ENCODE results near the gene FHIT. TPM values are rescaled to one million over a fixed set of nuclear protein-coding genes. Genes with fewer than 3 reads are reported as not detected.

Gene FHIT
- total RNA-seq, 4 donors from 2014 or later, result 0.72 to 5.2 (median 2.1) TPM

- no peak for TF ChIP-seq POLR2A (IDR thresholded peaks at IDR 0.05)
- TF ChIP-seq CTCF (IDR thresholded peaks at IDR 0.05 in 4 of 5, conservative IDR thresholded peaks at IDR 0.05 in 1 of 5), result no peak
- no peaks in the 10 kb centered on the region for H3K4me1 ChIP-seq
- H3K27me3 ChIP-seq, result no peaks in the 10 kb centered on the region
- no peak for ATAC-seq
- no peak for DNase-seq
- no peak overlapping the region for H3K4me3 ChIP-seq
- H3K36me3 ChIP-seq, result no peaks in the 10 kb centered on the region
- H3K27ac ChIP-seq, result no peak overlapping the region
- H3K9me3 ChIP-seq, result no peaks in the 10 kb centered on the region
- in situ Hi-C loops (cut with MboI; ENCODE audit: low sequenced_read_pairs in 4 of 4), result no loop called here
- intact Hi-C loops (cut with DNase I; ENCODE audit: low total_unique reads), result no loop called here
These were observed 1365.3 kb downstream of the FHIT start for GRCh38 chr3:59885899-59886400.

GRCh38 chr3:59885101-59885500, 1366.2 kb downstream of the FHIT start:
- no peak for ATAC-seq
- no peak overlapping the region for H3K27ac ChIP-seq
- intact Hi-C loops (cut with DNase I; ENCODE audit: low total_unique reads), result no loop called here

GRCh38 chr3:59884409-59884808, 1366.8 kb downstream of the FHIT start:
- no peaks in the 10 kb centered on the region for H3K9me3 ChIP-seq
- in situ Hi-C loops (cut with MboI; ENCODE audit: low sequenced_read_pairs in 4 of 4) (no loop called here), intact Hi-C loops (cut with DNase I; ENCODE audit: low total_unique reads) (no loop called here)
- no peak overlapping the region for H3K27ac ChIP-seq
- DNase-seq, result no peak
- H3K4me1 ChIP-seq, result no peaks in the 10 kb centered on the region
- ATAC-seq, result no peak
- TF ChIP-seq POLR2A (IDR thresholded peaks at IDR 0.05) (no peak), CTCF (IDR thresholded peaks at IDR 0.05 in 4 of 5, conservative IDR thresholded peaks at IDR 0.05 in 1 of 5) (no peak)
- no peaks in the 10 kb centered on the region for H3K36me3 ChIP-seq
- H3K27me3 ChIP-seq, result no peaks in the 10 kb centered on the region
- no peak overlapping the region for H3K4me3 ChIP-seq

More at GRCh38 chr3:59885101-59885500, 1366.2 kb downstream of the FHIT start:
- in situ Hi-C loops (cut with MboI; ENCODE audit: low sequenced_read_pairs in 4 of 4), result no loop called here
- DNase-seq, result peak in 1 of 2 donors; percentile 23
- no peaks in the 10 kb centered on the region for H3K36me3 ChIP-seq
- H3K9me3 ChIP-seq, result no peaks in the 10 kb centered on the region
- no peaks in the 10 kb centered on the region for H3K27me3 ChIP-seq
- TF ChIP-seq POLR2A (IDR thresholded peaks at IDR 0.05), result no peak
- TF ChIP-seq CTCF (IDR thresholded peaks at IDR 0.05 in 4 of 5, conservative IDR thresholded peaks at IDR 0.05 in 1 of 5), result no peak
- no peaks in the 10 kb centered on the region for H3K4me1 ChIP-seq
- no peak overlapping the region for H3K4me3 ChIP-seq

- ATAC-seq (no peak), DNase-seq (no peak)
- H3K4me1 ChIP-seq, result no peaks in the 10 kb centered on the region
- no peaks in the 10 kb centered on the region for H3K36me3 ChIP-seq
- in situ Hi-C loops (cut with MboI; ENCODE audit: low sequenced_read_pairs in 4 of 4) (no loop called here), intact Hi-C loops (cut with DNase I; ENCODE audit: low total_unique reads) (no loop called here)
- H3K4me3 ChIP-seq, result no peak overlapping the region
- TF ChIP-seq POLR2A (IDR thresholded peaks at IDR 0.05), result no peak
- no peaks in the 10 kb centered on the region for H3K27me3 ChIP-seq
- no peak overlapping the region for H3K27ac ChIP-seq
- no peaks in the 10 kb centered on the region for H3K9me3 ChIP-seq
These were observed 1368.5 kb downstream of the FHIT start for GRCh38 chr3:59882746-59883145.

GRCh38 chr3:59880717-59881116, 1370.5 kb downstream of the FHIT start:
- no peaks in the 10 kb centered on the region for H3K9me3 ChIP-seq
- H3K27ac ChIP-seq, result no peak overlapping the region
- intact Hi-C loops (cut with DNase I; ENCODE audit: low total_unique reads) (no loop called here), in situ Hi-C loops (cut with MboI; ENCODE audit: low sequenced_read_pairs in 4 of 4) (no loop called here)
- ATAC-seq (no peak), DNase-seq (no peak)
- H3K36me3 ChIP-seq, result no peaks in the 10 kb centered on the region
- H3K4me1 ChIP-seq, result no peaks in the 10 kb centered on the region
- H3K4me3 ChIP-seq, result no peak overlapping the region
- no peaks in the 10 kb centered on the region for H3K27me3 ChIP-seq
- TF ChIP-seq CTCF (IDR thresholded peaks at IDR 0.05 in 4 of 5, conservative IDR thresholded peaks at IDR 0.05 in 1 of 5) (no peak), POLR2A (IDR thresholded peaks at IDR 0.05) (no peak)
